Liver (tissue), 9 donors: ENCODE measurements around the gene CXCL16. TPM values are rescaled to one million over a fixed set of nuclear protein-coding genes. Genes with fewer than 3 reads are reported as not detected.

Experiments used
- DNase-seq: peaks from one replicate; pipeline ENCODE4 v3.0.0-alpha.2; 2017; ENCODE audit warnings: low spot score
- H3K27ac ChIP-seq, 2 donors: one replicate each; pipeline ENCODE4 v1.7.0; 2013; ENCODE audit warnings: inconsistent platforms in 2 of 2, low read length in 2 of 2, control low read depth in 1 of 2, low read depth in 1 of 2, mild to moderate bottlenecking in 1 of 2
- H3K27me3 ChIP-seq, 4 donors: one replicate each; pipeline versions ENCODE4 v1.6.1 to v1.7.0; 2013; ENCODE audit warnings: low read length in 3 of 4, inconsistent platforms in 1 of 4, mild to moderate bottlenecking in 1 of 4, moderate library complexity in 1 of 4; ENCODE audit not compliant: control insufficient read depth in 4 of 4, insufficient read depth in 4 of 4
- H3K36me3 ChIP-seq, 4 donors: one replicate each; pipeline versions ENCODE4 v1.6.1 to v1.7.0; 2013; ENCODE audit warnings: low read length in 3 of 4, mild to moderate bottlenecking in 3 of 4, low read depth in 1 of 4, moderate library complexity in 1 of 4; ENCODE audit not compliant: control insufficient read depth in 4 of 4, insufficient read depth in 3 of 4
- H3K4me1 ChIP-seq, 4 donors: one replicate each; pipeline versions ENCODE4 v1.6.1 to v1.7.0; 2013; ENCODE audit warnings: low read length in 3 of 4, mild to moderate bottlenecking in 3 of 4, moderate library complexity in 1 of 4; ENCODE audit not compliant: control insufficient read depth in 4 of 4, insufficient read depth in 4 of 4
- H3K4me3 ChIP-seq, 3 donors: one replicate each; pipeline versions ENCODE4 v1.6.1 to v1.7.0; 2013; ENCODE audit warnings: low read length in 3 of 3, control low read depth in 1 of 3, low read depth in 1 of 3, mild to moderate bottlenecking in 1 of 3
- H3K9ac ChIP-seq, 2 donors: one replicate each; pipeline ENCODE4 v1.7.0; 2013; ENCODE audit warnings: low read length in 2 of 2, mild to moderate bottlenecking in 2 of 2, moderate library complexity in 2 of 2, control low read depth in 1 of 2, low read depth in 1 of 2
- H3K9me3 ChIP-seq, 4 donors: one replicate each; pipeline versions ENCODE4 v1.6.1 to v1.7.0; 2013; ENCODE audit warnings: low read length in 3 of 4; ENCODE audit not compliant: control insufficient read depth in 4 of 4
- CTCF ChIP-seq: fragments of 150-350 bp; IDR thresholded peaks from 2 replicates; pipeline ENCODE4 v1.5.1; 2017; ENCODE audit warnings: improper control_type of control experiment, low read depth, low read length; ENCODE audit not compliant: missing input control
- EGR1 ChIP-seq, 2 donors: IDR thresholded peaks; 2 replicates each; pipeline ENCODE4 v1.6.1; 2016 to 2018; ENCODE audit warnings: antibody characterized with exemption in 2 of 2, low read depth in 2 of 2
- FOXA1 ChIP-seq: IDR thresholded peaks from 2 replicates; pipeline ENCODE4 v1.6.1; 2016; ENCODE audit warnings: antibody characterized with exemption
- FOXA2 ChIP-seq: IDR thresholded peaks from 2 replicates; pipeline ENCODE4 v1.6.1; 2016; ENCODE audit warnings: antibody characterized with exemption
- GABPA ChIP-seq, 2 donors: IDR thresholded peaks in 1 of 2; conservative IDR thresholded peaks in 1 of 2; 2 replicates each; pipeline ENCODE4 v1.6.1; 2016; ENCODE audit warnings: antibody characterized with exemption in 2 of 2, mild to moderate bottlenecking in 1 of 2, moderate library complexity in 1 of 2
- HNF4A ChIP-seq, 2 donors: conservative IDR thresholded peaks; 2 replicates each; pipeline ENCODE4 v1.6.1; 2016; ENCODE audit warnings: antibody characterized with exemption in 2 of 2, mild to moderate bottlenecking in 2 of 2
- MAX ChIP-seq: IDR thresholded peaks from 2 replicates; pipeline ENCODE4 v1.6.1; 2016; ENCODE audit warnings: antibody characterized with exemption
- NR2F2 ChIP-seq: IDR thresholded peaks from 2 replicates; pipeline ENCODE4 v1.6.1; 2016; ENCODE audit warnings: antibody characterized with exemption
- RAD21 ChIP-seq, 2 donors: IDR thresholded peaks; 2 replicates each; pipeline ENCODE4 v1.6.1; 2016; ENCODE audit warnings: antibody characterized with exemption in 2 of 2, mild to moderate bottlenecking in 2 of 2
- REST ChIP-seq: IDR thresholded peaks from 2 replicates; pipeline ENCODE4 v1.6.1; 2016; ENCODE audit warnings: antibody characterized with exemption, mild to moderate bottlenecking
- RXRA ChIP-seq, 2 donors: IDR thresholded peaks; 2 replicates each; pipeline ENCODE4 v1.6.1; 2017 to 2018; ENCODE audit warnings: antibody characterized with exemption in 2 of 2, mild to moderate bottlenecking in 1 of 2
- TAF1 ChIP-seq: conservative IDR thresholded peaks from 2 replicates; pipeline ENCODE4 v1.6.1; 2016; ENCODE audit warnings: antibody characterized with exemption, mild to moderate bottlenecking
- YY1 ChIP-seq: IDR thresholded peaks from 2 replicates; pipeline ENCODE4 v1.6.1; 2016; ENCODE audit warnings: antibody characterized with exemption, mild to moderate bottlenecking
- WGBS: extraction: QIAGEN DNeasy Blood & Tissue Kit; methylation state at CpG from one replicate; pipeline ENCODE4 v1.1.7; 2013; 5-methylcytosine and 5-hydroxymethylcytosine counted together
- polyA plus RNA-seq, 2 donors: library from polyadenylated mRNA; stranded (reverse) in 1 of 2; unstranded in 1 of 2; fragments of 200-250 nt in 1 of 2; fragments of >200 nt in 1 of 2; fragmentation: Nextera tagmentation in 1 of 2; extraction: Ambion mirVana in 1 of 2; gene quantifications; one replicate each; pipeline versions ENCODE4 v1.2.1 to v1.2.3, GENCODE V29; 2013 to 2015
- total RNA-seq, 2 donors: library from RNA; depleted of rRNA; stranded (reverse); fragments of >200 nt; gene quantifications; one replicate each; pipeline ENCODE4 v1.2.3, GENCODE V29; 2014
- donor health status: healthy.
- donor health status: healthy.
- donor health status: healthy.
- donor health status: healthy.
- donor health status: healthy.

CXCL16 gene
- total and polyA plus RNA-seq, 4 donors: 10.7 to 41.1 (median 16.1) TPM

- no peak overlapping the region for H3K9ac ChIP-seq
- DNase-seq: no peak
Measured at GRCh38 chr17:4751932-4752331, 12.2 kb upstream of the CXCL16 start.

GRCh38 chr17:4750606-4751005, 10.9 kb upstream of the CXCL16 start:
- Histone ChIP-seq H3K27ac (no peak overlapping the region), H3K27me3 (no peaks in the 10 kb centered on the region), H3K9ac (no peak overlapping the region), H3K36me3 (no peaks in the 10 kb centered on the region), H3K9me3 (no peaks in the 10 kb centered on the region), H3K4me3 (no peak overlapping the region), H3K4me1 (no peaks in the 10 kb centered on the region)
- 50% methylated on average over 3 of the region's 3 CpGs for WGBS
- no peak for DNase-seq
- TF ChIP-seq RAD21 (IDR thresholded peaks at IDR 0.05) (no peak), HNF4A (conservative IDR thresholded peaks at IDR 0.05) (no peak), CTCF (no peak), YY1 (no peak)

More at GRCh38 chr17:4751932-4752331, 12.2 kb upstream of the CXCL16 start:
- Histone ChIP-seq H3K27ac (no peak overlapping the region), H3K4me3 (no peak overlapping the region), H3K4me1 (no peaks in the 10 kb centered on the region), H3K9me3 (no peaks in the 10 kb centered on the region), H3K36me3 (no peaks in the 10 kb centered on the region), H3K27me3 (no peaks in the 10 kb centered on the region)
- peak; percentile 33 to 57 for TF ChIP-seq RXRA (IDR thresholded peaks at IDR 0.05)
- TF ChIP-seq RAD21 (IDR thresholded peaks at IDR 0.05): peak in 1 of 2 donors; percentile 15
- no peak for TF ChIP-seq FOXA2
- TF ChIP-seq NR2F2: peak; percentile 19
- TF ChIP-seq REST: no peak
- TF ChIP-seq HNF4A (conservative IDR thresholded peaks at IDR 0.05): peak in 1 of 2 donors; percentile 4
- TF ChIP-seq MAX: peak; percentile 39
- TF ChIP-seq YY1: no peak
- no peak for TF ChIP-seq EGR1 (IDR thresholded peaks at IDR 0.05; ENCODE audit: low read depth in 2 of 2)
- no peak for TF ChIP-seq FOXA1
- WGBS: 46% methylated on average over 5 of the region's 5 CpGs

- DNase-seq: no peak
- Histone ChIP-seq H3K9me3 (no peaks in the 10 kb centered on the region), H3K27ac (peak overlapping the region; percentile 51 to 74), H3K36me3 (no peaks in the 10 kb centered on the region), H3K4me1 (no peaks in the 10 kb centered on the region), H3K9ac (no peak overlapping the region), H3K27me3 (no peaks in the 10 kb centered on the region), H3K4me3 (no peak overlapping the region)
- TF ChIP-seq TAF1: no peak
- no peak for TF ChIP-seq FOXA1
- TF ChIP-seq GABPA (IDR thresholded peaks at IDR 0.05 in 1 of 2, conservative IDR thresholded peaks at IDR 0.05 in 1 of 2): no peak
- 67% methylated on average over 4 of the region's 4 CpGs for WGBS
Measured at GRCh38 chr17:4748686-4749085, 9.0 kb upstream of the CXCL16 start.
